Measurements from ENCODE around the gene PARD3.

The PARD3 gene

DNA sequence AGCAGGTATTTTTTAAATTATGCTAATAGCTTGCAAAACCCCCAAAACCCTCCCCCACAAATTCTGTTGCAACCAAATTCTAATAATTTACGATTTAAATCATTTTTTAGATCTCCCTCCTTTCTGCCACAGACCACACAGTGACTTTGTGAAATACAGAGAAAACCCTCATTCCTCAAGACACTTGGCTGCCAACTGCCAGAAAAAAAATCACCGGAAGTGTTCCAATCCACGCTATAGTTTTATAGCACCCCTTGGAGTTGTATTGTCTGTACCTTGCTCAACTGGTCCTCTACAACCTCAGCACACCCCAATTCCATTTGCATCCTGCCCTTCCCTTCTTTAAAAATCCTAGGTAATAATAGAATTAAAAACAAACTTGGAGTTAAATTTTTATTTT, 560.1 kb downstream of the PARD3 start:
- no peaks in the 10 kb centered on the region for H3K36me3 Mint-ChIP-seq
- H3K4me3 Mint-ChIP-seq, result no peak overlapping the region
- H3K9me3 Mint-ChIP-seq, result no peaks in the 10 kb centered on the region
- no peaks in the 10 kb centered on the region for H3K4me1 Mint-ChIP-seq
- ATAC-seq, result no peak
- H3K27ac Mint-ChIP-seq, result no peak overlapping the region
- DNase-seq (ENCODE audit: low spot score in 2 of 2), result no peak

DNA sequence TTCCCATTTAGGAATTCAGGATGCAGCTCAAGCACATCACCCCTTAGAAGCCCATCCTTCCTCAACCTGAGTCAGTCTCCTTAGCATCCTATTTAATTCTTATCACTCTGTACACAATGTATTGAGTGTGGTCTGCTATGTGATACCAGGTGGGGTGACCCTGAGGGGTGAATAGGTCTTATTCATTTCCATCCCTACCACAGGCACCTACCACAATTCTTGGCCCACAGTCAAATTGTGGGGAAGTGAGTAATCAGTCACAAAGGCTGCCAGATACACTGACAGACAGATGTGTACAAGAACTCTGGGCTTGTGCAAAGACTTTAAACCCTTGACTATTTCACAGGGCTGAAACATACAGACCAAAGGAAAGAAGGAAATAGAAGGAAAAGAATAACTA, 560.5 kb downstream of the PARD3 start:
- Mint-ChIP-seq H3K27ac (no peak overlapping the region), H3K4me3 (no peak overlapping the region)
- DNase-seq (ENCODE audit: low spot score in 2 of 2), result no peak

GRCh38 chr10:34252111-34252510, 563.0 kb downstream of the PARD3 start:
- no peaks in the 10 kb centered on the region for H3K4me1 Mint-ChIP-seq
- H3K9me3 Mint-ChIP-seq, result no peaks in the 10 kb centered on the region
- peak; percentile 17 for ATAC-seq
- no peak overlapping the region for H3K4me3 Mint-ChIP-seq
- no peak overlapping the region for H3K27ac Mint-ChIP-seq
- DNase-seq (ENCODE audit: low spot score in 2 of 2), result no peak
- H3K36me3 Mint-ChIP-seq, result no peaks in the 10 kb centered on the region

More for the DNA sequence above, 560.5 kb downstream of the PARD3 start:
- Mint-ChIP-seq H3K36me3 (no peaks in the 10 kb centered on the region), H3K4me1 (no peaks in the 10 kb centered on the region), H3K9me3 (no peaks in the 10 kb centered on the region)
- ATAC-seq, result peak; percentile 69

DNA sequence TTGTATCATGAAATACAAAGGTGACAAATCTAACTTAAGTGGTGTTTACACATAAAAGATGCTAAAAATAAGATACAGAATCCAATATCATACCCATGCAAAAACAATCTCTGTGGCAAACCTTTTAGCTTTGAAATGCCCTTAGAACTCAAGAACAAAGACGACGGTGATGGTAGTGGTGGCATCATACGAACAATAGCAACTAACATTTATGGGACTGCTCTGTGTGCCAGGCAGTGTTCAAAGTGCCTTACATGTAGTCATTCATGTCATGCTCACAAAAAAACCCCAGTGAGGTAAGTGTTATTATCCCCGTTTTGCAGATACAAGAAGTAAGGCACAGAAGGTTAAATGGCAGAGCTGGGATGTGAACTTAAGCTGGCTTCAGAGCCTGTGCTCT, 563.9 kb downstream of the PARD3 start:
- H3K4me1 Mint-ChIP-seq, result no peaks in the 10 kb centered on the region
- DNase-seq (ENCODE audit: low spot score in 2 of 2) (no peak), ATAC-seq (no peak)
- H3K27ac Mint-ChIP-seq, result no peak overlapping the region
- H3K4me3 Mint-ChIP-seq, result no peak overlapping the region
- no peaks in the 10 kb centered on the region for H3K9me3 Mint-ChIP-seq
- H3K36me3 Mint-ChIP-seq, result no peaks in the 10 kb centered on the region

DNA sequence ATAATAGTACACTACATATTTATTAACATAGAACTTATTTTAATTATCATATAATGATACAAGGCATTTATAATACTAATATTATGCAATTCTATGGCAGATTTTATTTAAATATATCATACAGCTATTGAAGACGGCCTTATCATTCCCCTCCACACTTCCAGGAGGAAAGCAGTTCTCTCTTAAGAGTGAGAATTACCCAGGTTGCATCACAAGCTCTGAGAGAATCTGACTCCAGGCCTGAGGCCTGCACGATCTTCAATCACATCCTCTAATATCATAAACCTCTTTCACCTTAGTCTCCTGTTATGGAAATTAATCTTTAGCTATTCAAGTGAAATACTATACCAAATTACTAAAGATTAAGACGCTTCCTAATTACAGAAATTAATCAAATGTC, 564.4 kb downstream of the PARD3 start:
- Mint-ChIP-seq H3K4me1 (no peaks in the 10 kb centered on the region), H3K27ac (no peak overlapping the region), H3K9me3 (no peaks in the 10 kb centered on the region), H3K36me3 (no peaks in the 10 kb centered on the region), H3K4me3 (no peak overlapping the region)
- ATAC-seq (no peak), DNase-seq (ENCODE audit: low spot score in 2 of 2) (no peak)

GRCh38 chr10:34249634-34250033, 565.5 kb downstream of the PARD3 start:
- H3K4me1 Mint-ChIP-seq, result no peaks in the 10 kb centered on the region
- H3K4me3 Mint-ChIP-seq, result no peak overlapping the region
- no peaks in the 10 kb centered on the region for H3K36me3 Mint-ChIP-seq
- no peak for DNase-seq (ENCODE audit: low spot score in 2 of 2)
- no peak for ATAC-seq
- no peaks in the 10 kb centered on the region for H3K9me3 Mint-ChIP-seq
- no peak overlapping the region for H3K27ac Mint-ChIP-seq

DNA sequence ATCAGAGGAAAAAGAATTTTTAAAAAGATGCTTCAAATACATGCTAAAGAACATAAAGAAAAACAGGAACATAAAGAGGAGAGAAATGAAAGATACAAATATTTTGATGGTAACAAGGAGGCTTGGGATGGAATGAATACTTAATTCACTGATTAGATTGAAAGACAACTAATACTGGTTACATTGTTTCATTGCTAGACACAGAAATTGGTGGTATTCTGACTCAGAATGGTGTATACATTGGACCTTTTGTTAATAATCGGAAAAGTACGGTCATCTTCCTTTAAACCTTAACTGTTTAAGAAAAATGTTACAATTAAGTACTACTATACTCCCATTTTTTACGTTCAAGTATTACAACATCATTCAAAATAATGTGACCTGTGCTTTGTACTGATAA, 567.5 kb downstream of the PARD3 start:
- no peak overlapping the region for H3K4me3 Mint-ChIP-seq
- ATAC-seq (no peak), DNase-seq (ENCODE audit: low spot score in 2 of 2) (no peak)
- H3K27ac Mint-ChIP-seq, result no peak overlapping the region
- H3K36me3 Mint-ChIP-seq, result no peaks in the 10 kb centered on the region
- H3K9me3 Mint-ChIP-seq, result no peaks in the 10 kb centered on the region
- H3K4me1 Mint-ChIP-seq, result no peaks in the 10 kb centered on the region

GRCh38 chr10:34244756-34245484, 570.2 kb downstream of the PARD3 start:
- Mint-ChIP-seq H3K4me3 (no peak overlapping the region), H3K4me1 (no peaks in the 10 kb centered on the region), H3K27ac (no peak overlapping the region), H3K36me3 (no peaks in the 10 kb centered on the region), H3K9me3 (no peaks in the 10 kb centered on the region)
- ATAC-seq, result no peak
- DNase-seq (ENCODE audit: low spot score in 2 of 2), result no peak

DNA sequence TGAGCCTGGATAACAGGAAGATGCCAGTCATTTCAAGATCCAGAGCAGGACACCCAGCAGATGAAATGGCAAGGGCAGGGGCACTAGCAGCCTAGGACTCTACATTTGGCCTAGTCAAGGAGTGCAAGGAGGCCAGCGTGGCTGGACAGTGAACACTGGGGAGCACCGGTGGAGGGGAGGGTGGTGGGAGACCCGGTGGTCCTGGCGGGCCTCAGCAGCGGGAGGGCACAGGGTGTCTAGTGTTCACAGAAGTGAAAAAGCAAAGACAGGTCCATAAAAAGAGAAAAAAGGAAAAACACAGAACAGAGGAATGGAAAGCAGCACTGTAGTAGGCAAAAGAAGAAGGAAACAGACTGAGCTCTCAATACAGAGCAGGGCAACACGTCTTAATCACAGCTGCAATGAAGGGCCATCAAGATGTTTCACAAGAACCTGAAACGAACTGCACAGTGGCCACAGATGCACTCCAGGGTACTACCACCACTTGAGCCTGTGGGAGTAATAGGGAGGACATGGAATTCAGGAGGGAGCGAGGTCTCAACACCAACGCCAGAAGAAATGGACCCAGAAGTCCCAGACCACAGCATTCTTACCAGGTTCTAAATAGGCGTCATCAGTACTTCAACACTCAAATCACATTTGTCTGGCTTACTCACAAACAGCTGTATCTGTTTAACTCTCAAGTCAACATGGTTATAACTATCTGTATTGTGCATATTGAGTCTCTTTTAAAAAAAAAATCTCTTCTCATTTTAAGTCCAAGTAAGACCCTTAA, 573.7 kb downstream of the PARD3 start:
- no peaks in the 10 kb centered on the region for H3K4me1 Mint-ChIP-seq
- DNase-seq (ENCODE audit: low spot score in 2 of 2) (no peak), ATAC-seq (peak; percentile 24)
- H3K36me3 Mint-ChIP-seq, result no peaks in the 10 kb centered on the region
- H3K27ac Mint-ChIP-seq, result no peak overlapping the region
- H3K4me3 Mint-ChIP-seq, result no peak overlapping the region
- H3K9me3 Mint-ChIP-seq, result no peaks in the 10 kb centered on the region

DNA sequence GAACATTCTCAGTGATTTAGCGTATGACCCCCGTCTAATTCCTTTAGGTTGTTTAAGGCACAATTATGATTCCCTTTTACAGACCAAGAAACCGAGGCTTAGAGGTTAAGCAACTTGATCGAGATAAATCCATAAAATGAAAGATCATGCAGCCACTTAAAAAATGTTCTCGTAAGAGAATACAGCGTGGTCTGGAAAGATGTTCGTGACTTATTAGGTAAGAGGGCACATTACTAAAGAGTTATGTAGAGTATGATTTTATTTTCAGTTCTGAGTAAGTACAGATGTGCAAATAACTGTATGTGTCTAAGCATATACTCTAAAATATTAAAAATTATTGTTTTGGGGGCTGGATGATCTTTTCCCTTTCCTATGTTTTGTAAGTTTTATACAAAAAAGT, 575.1 kb downstream of the PARD3 start:
- Mint-ChIP-seq H3K4me3 (no peak overlapping the region), H3K36me3 (no peaks in the 10 kb centered on the region), H3K4me1 (no peaks in the 10 kb centered on the region), H3K9me3 (no peaks in the 10 kb centered on the region), H3K27ac (no peak overlapping the region)
- DNase-seq (ENCODE audit: low spot score in 2 of 2), result no peak
- ATAC-seq, result no peak

DNA sequence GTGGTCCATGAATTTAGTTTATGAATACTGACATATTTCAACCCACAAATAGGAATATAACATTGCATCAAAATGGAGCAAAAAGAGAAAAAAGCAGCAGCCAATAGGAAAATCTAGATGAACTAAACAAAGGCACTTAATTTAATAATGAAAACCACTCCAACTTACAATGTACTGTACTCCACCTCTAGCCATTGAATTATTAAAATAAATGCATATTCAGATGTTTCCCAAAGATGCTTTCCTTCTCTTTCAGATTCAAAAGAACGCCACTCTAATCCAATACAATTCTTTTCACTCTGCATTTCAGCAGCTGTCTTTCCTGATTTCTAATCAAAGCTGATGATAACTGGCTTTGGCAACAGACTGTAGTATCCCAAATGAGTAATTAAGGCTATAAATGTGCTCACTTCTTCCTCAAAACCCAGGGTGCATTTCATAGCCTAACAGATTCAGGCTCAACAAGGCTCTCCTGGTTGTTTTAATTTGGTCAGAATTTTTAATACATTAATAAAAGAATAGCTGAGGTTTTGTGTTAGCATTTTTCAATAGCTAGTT, 577.1 kb downstream of the PARD3 start:
- H3K4me3 Mint-ChIP-seq, result no peak overlapping the region
- H3K9me3 Mint-ChIP-seq, result no peaks in the 10 kb centered on the region
- no peak for DNase-seq (ENCODE audit: low spot score in 2 of 2)
- H3K27ac Mint-ChIP-seq, result no peak overlapping the region
- ATAC-seq, result no peak
- H3K36me3 Mint-ChIP-seq, result no peaks in the 10 kb centered on the region
- H3K4me1 Mint-ChIP-seq, result no peaks in the 10 kb centered on the region

- Mint-ChIP-seq H3K27ac (no peak overlapping the region), H3K36me3 (no peaks in the 10 kb centered on the region), H3K9me3 (no peaks in the 10 kb centered on the region), H3K4me3 (no peak overlapping the region), H3K4me1 (no peaks in the 10 kb centered on the region)
- ATAC-seq (no peak), DNase-seq (ENCODE audit: low spot score in 2 of 2) (no peak)
These were observed 578.2 kb downstream of the PARD3 start for GRCh38 chr10:34236931-34237330.

DNA sequence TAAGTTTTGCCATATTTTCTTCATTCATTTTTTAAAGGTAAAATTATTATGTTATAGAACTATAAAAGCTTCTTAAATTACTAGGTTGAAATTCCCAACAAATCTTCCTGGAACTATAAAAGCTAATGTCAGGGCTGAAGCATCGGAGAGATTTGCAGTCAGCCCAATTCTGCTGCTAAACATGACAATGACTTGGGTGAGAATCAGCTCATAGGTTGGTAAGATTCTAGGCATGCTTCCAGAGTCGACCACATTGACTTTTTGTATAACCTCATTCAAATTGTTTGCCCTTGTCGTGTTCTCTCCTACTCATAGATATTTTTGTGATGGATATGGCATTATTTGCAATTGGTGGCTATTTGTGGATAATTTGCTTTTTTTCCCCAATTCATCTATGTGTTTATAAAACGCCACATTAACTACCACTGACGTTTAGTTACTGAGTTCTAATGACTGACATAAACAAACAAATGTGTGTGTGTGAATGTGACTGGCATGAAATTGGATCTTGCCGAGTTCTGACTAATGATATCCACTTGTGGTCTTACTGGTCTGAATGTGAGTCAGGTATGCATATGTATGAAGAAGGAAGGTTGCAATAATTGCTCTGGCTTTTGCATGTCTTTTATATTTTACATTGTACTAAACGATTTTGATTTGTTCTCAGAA, 579.8 kb downstream of the PARD3 start:
- Mint-ChIP-seq H3K36me3 (no peaks in the 10 kb centered on the region), H3K4me3 (no peak overlapping the region), H3K4me1 (no peaks in the 10 kb centered on the region), H3K27ac (no peak overlapping the region), H3K9me3 (no peaks in the 10 kb centered on the region)
- DNase-seq (ENCODE audit: low spot score in 2 of 2) (no peak), ATAC-seq (no peak)

DNA sequence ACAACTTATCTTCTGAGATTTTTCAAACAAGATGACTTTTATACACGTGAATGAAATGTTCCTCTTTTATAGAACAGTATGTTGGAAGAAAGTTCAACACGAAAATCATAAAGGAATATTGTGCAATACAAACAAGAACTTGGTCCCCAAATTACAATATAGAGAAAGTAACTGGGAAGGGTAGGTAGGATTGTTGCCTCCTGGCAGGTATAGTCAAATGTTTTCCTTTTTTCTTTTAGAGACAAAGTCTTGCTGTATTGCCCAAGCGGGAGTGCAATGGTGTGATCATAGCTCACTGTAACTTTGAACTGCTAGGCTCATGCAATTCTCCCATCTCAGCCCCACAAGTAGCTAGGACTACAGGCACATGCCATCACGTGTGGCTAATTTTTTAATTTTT, 582.6 kb downstream of the PARD3 start:
- H3K4me3 Mint-ChIP-seq, result no peak overlapping the region
- H3K36me3 Mint-ChIP-seq, result no peaks in the 10 kb centered on the region

GRCh38 chr10:34231441-34232180, 583.5 kb downstream of the PARD3 start:
- H3K4me1 Mint-ChIP-seq, result no peaks in the 10 kb centered on the region
- ATAC-seq, result no peak
- H3K27ac Mint-ChIP-seq, result no peak overlapping the region
- peaks cover 2% of the 10 kb centered on the region for H3K9me3 Mint-ChIP-seq
- H3K4me3 Mint-ChIP-seq, result no peak overlapping the region
- no peaks in the 10 kb centered on the region for H3K36me3 Mint-ChIP-seq
- no peak for DNase-seq (ENCODE audit: low spot score in 2 of 2)

More for the DNA sequence above, 582.6 kb downstream of the PARD3 start:
- Mint-ChIP-seq H3K27ac (no peak overlapping the region), H3K9me3 (no peaks in the 10 kb centered on the region), H3K4me1 (no peaks in the 10 kb centered on the region)
- DNase-seq (ENCODE audit: low spot score in 2 of 2) (no peak), ATAC-seq (no peak)

Measured in stimulated activated effector memory CD8-positive, alpha-beta T cell treated with anti-CD3 and anti-CD28 coated beads, Interleukin-12 subunit alpha, Interleukin-12 subunit beta, amount 100 ng/mL, for 72 hours (primary cell).